CD4-positive, alpha-beta T cell treated with Interleukin-10 for 1 hour (primary cell): ENCODE results near the gene ZNF567.
"Not testable (repeated sequence)": the region's sequence is repeated elsewhere in the genome, so short reads cannot be mapped to it uniquely, and the experiment has no call there.

Source experiments
- DNase-seq: peaks from one replicate; pipeline ENCODE4 v3.0.0-alpha.2; 2020

ZNF567 gene

GRCh38 chr19:36687214-36688056 lies at the start of gene ZNF567:
TSS of gene ZNF567 (plus strand) at chr19:36687612. CDS start at chr19:36694868, 7,256 bp downstream.
- DNase-seq: peak; percentile 97

GRCh38 chr19:36638862-36639510 lies 48.4 kb upstream of the ZNF567 start:
- no peak for DNase-seq

- DNase-seq: no peak
These were observed 40.7 kb upstream of the ZNF567 start for GRCh38 chr19:36646746-36647145.

GRCh38 chr19:36652958-36653357 lies 34.5 kb upstream of the ZNF567 start:
- no peak for DNase-seq

GRCh38 chr19:36665832-36666231 lies 21.6 kb upstream of the ZNF567 start:
- no peak for DNase-seq

GRCh38 chr19:36668646-36669045 lies 18.8 kb upstream of the ZNF567 start:
- DNase-seq: no peak

- DNase-seq: no peak
These were observed 15.0 kb upstream of the ZNF567 start for GRCh38 chr19:36672368-36672767.

- DNase-seq: no peak
These were observed 13.2 kb upstream of the ZNF567 start for GRCh38 chr19:36674201-36674600.

- no peak for DNase-seq
These were observed 8.0 kb upstream of the ZNF567 start for GRCh38 chr19:36679455-36679854.

GRCh38 chr19:36685835-36686234 lies 1.6 kb upstream of the ZNF567 start:
- DNase-seq: no peak

GRCh38 chr19:36686365-36687213 lies 823 bp upstream of the ZNF567 start:
- no peak for DNase-seq

GRCh38 chr19:36688058-36688457 lies 646 bp downstream of the ZNF567 start:
- DNase-seq: no peak

- no peak for DNase-seq
These were observed 19.7 kb downstream of the ZNF567 start for GRCh38 chr19:36707134-36707533.

GRCh38 chr19:36709423-36709822 lies 22.0 kb downstream of the ZNF567 start:
- DNase-seq: no peak

- DNase-seq: no peak
These were observed 32.5 kb downstream of the ZNF567 start for GRCh38 chr19:36719687-36720556.

- not testable (repeated sequence) for DNase-seq
These were observed 48.8 kb downstream of the ZNF567 start for GRCh38 chr19:36736166-36736565.

- no peak for DNase-seq
These were observed 58.5 kb downstream of the ZNF567 start for GRCh38 chr19:36745870-36746269.

- DNase-seq: no peak
These were observed 60.3 kb downstream of the ZNF567 start for GRCh38 chr19:36747750-36748149.

GRCh38 chr19:36748431-36749275 lies 61.2 kb downstream of the ZNF567 start:
- DNase-seq: no peak

- DNase-seq: not testable (repeated sequence)
These were observed 62.2 kb downstream of the ZNF567 start for GRCh38 chr19:36749613-36750012.

GRCh38 chr19:36750066-36750691 lies 62.8 kb downstream of the ZNF567 start:
- no peak for DNase-seq
